NCI-H345 treated with DMSO at 0.1 percent for 48 hours (cell line): ENCODE measurements around the gene ZNF652.

Source experiments
- DNase-seq: peaks from one replicate; lab custom pipeline; 2025; ENCODE audit not compliant: unreplicated experiment; lab: John Stamatoyannopoulos, UW

ZNF652 gene

DNA sequence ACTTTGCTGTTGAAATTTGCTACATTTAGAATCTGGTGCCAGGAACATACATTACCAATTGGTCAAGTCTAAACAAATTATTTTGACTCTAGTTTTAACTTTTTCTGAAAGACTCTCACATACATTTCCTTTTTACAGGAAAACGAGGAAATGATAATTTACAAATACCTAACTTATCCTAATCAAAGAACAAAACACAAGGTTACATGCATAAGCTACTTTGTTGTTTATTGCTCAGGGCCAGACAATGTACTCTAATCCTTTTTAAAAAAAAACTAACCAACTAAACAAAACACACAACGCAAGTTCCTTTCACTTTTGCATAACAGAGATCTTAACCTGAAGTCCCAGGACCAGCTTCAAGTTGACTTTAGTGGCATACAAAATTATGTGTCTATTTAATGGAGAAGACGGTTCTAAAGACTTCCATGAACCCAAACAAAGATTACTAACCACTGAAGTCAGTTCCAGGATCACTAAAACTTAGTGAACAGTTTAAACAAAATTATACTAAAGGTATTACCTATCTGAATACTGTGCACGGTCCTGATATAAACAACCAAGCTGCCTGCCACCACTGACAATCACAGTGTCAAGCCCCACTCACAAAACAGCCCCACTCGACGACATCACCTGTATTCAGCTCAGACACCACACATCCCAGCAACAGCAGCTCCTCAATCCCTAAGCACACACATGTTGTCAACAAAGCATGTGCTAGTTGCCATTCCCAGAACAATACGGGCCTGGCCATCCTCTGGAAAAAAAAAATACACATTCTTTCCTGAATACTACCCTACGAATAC lies 1.9 kb downstream of the ZNF652 start:
- DNase-seq, result no peak

DNA sequence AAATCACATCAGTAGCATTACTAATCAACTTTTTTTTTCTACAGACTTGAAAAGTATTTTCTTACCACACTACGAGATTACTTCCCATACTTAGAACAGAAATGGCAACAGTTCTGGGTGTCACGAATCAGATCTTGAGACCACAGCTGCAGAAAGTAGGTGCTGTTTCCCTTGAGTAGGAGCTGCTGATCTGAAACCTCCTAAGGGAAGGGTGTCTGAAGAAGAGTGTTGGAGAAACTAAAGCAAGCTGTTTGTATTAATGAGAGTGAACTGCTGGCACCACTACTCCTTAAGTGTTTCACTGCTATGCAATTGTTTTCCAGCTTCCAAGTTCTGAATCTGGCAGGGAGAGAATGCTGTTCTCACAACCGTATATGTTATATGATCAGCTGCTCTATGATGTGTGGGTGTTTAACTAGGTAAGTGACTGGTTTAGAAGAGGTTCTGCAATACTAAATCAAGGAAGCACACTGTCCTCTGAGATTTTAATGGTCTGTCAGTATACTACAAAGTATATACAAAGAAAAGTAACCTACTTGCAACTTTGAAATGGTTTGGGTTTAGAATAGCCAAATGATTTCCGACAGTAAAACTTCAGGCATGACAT lies 3.3 kb downstream of the ZNF652 start:
- no peak for DNase-seq

DNA sequence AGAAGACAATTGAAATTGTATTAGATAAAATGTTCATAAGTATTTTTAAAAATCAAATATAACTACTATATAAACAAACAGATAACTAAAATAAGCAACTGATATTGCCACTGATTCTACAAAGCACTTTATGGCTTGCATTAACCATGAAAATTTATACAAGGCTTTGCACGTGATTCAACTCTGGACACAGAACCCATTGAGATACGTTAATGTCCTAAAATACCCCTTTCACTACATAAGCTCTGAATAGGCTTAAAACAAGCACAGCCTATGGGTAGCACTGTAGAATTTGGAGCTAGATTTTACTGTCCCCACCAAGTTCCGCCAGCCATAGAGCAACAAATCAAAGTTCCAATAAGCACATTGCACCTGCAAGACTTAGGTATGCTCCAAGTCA lies 4.5 kb downstream of the ZNF652 start:
- DNase-seq, result no peak

DNA sequence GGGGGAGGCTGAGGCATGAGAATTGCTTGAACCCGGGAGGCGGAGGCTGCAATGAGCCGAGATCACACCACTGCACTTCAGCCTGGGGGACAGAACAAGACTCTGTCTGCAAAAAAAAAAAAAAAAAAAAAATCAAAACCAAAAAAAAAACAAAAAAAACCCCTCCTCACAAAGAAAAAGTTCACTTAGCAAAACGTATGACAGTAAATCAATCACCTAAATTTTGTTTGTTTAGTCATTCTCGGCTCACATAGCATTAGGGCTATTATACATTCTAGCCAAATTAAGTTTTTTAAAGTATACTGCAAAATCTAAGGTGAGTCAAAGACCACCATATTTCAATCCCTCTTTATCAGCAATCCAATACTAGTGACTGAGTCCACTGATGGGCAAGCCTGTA lies 5.7 kb downstream of the ZNF652 start:
- no peak for DNase-seq

DNA sequence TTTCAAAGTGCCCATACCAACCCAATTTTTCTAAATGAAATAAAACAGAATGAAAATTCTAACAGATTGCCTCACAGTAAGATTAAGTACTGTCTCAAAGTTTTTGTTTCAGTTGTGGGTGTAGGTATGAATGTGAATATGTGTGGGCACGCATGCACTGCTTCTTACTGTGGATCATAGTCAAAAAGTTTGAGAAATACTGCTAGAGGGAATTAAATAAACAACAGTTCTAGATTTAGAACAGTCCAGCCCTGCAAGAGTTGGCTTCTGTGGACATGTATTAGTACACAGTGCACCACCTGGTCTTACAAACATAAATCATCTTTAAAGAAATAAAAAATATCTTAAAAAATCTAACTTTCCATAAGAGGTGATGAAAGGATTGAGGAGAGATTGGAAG lies 8.4 kb downstream of the ZNF652 start:
- no peak for DNase-seq

DNA sequence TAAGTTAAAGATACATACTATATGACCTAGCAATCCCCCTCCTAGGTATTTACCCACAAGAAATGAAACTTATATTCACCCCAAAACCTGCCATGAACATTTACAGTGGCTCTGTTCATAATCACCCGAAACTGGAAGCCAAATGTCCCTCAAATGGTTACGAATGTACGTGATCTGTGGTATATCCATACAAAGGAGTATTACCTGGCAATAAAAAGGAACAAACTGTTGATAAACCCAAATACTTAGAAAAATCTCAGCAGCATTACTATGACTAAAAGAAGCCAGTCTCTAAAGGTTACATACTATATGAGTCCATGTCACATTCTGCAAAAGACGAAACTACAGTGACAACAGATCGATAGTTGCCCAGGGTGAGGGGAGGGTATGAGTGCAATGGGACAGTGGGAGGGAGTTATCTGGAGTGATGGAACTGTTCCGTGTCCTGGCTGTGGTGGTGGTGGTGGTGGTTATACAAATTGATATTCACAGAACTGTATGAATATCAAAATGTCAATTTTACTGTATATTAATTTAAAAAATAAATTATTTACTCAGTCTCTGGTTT lies 9.4 kb downstream of the ZNF652 start:
- no peak for DNase-seq

DNA sequence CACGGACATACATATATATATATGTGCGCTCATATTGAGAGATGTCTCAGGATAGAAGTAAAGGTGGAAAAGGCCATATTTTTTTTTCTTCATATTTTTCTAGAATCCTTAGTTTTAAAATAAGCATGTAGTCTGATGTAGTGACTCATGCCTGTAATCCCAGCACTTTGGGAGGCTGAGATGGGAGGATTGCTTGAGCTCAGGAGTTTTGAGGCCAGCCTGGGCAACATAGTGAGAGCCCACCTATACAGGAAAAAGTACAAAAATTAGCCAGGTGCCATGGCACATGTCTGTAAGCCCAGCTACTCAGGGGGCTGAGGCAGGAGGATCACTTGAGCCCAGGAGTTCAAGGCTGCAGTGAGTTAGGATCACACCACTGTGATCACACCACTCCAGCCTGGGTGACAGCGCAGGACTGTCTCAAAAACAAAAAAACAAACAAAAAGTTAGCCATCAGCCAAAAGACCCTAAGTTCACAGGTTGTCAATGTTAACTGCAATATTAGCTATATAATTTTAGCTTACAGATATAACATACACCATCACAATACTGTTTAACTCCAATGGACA lies 10.4 kb downstream of the ZNF652 start:
- no peak for DNase-seq

DNA sequence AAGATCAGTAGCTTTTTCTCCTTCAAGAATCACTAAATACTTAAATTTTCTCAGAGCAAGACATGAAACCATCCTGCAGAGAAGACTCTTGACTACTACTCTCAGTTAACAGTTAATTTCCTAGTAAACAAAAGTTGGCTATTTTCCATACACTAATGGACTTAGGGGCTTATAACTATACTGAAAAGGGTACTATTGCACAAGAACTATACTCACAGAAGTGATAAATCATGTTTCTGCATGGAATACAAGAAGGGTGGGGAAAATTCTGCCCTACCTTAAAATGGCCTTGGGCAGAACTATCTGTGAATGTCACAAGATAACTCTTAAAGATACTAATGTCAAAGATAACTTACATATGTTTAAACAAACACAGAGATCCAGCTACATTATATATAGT lies 12.5 kb downstream of the ZNF652 start:
- no peak for DNase-seq

DNA sequence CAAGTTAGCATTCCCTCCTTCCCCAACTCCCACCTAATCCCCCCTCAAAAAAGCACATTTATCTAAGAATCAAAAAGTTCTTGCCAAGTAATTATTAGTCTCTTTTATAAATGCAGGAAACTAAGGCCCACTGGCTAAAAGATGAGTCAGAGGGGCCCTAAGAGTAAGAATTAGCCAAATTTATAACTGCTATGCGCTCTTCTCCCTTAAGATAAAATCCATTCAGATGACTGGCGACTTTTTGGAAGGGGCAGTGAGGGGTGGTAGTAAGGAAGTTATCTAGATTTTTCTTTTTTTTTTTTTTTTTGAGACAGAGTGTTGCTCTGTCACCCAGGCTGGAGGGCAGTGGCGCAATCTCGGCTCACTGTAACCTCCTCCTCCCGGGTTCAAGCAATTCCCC lies 17.1 kb downstream of the ZNF652 start:
- DNase-seq, result no peak

DNA sequence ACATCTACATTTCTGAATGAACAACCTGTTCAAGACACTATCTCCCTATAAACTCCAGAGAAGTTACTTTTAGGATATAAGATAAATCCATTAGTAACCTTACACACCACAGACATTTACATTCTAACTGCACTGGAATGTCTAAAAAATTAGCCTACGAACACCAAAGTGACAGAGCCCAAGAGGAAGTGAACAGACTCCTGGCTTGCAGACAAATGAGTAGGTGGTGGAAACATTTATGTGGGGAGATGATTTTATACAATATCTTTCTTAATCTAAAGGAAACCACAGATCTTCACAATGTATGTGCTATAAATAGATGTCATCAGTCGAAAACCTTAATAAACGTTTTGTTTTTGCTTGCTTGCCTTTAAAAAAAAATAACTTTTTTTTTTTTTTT lies 18.8 kb downstream of the ZNF652 start:
- DNase-seq, result no peak

DNA sequence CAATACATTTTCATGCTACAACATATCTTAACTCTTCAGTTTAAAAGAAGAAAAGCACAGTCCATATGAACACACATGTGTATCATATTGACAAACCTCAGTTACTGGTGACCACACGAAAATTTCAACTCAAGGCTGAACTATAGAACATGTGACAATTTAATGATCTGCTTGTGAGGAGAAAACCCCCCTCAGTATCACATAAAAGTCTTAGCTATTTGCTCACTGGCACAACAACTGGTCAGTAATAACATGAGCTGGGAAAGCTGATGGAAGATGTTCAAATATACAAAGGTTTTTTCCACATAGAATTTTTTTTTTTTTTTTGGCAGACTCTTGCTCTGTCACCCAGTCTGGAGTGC lies 19.5 kb downstream of the ZNF652 start:
- no peak for DNase-seq

DNA sequence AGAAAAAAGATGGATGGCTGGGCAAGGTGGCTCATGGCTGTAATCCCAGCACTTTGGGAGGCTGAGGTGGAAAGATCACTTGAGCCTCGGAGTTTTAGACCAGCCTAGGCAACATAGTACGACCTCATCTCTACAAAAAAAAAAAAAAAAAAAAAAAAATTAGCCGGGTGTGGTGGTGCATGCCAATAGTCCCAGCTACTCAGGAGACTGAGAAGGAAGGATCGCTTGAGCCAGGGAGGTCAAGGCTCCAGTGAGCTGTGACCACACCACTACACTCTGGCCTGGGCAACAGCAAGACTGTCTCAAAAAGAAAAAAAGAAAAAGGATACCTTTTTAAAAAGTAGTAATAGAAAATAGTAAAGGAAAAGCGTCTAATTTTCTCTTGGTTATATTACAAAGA lies 20.7 kb downstream of the ZNF652 start:
- no peak for DNase-seq

DNA sequence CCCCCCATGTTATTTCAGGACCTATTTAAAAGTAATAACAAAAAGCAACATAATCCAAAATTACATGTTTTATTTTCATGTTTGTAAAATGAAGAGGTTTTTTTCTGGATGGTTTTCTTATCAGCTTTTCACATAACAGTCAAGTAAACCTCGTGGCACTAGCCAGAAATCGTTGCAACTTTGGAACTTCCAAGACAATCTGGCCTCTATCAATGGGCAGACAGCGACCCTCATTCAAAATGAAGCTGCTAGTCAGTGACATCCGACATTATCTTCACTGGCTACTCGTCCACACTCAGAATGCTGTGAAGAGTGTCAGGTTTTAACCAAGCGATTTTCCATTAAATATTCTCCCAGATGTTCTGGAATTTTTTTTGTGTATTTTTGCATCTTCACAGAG lies 22.7 kb downstream of the ZNF652 start:
- no peak for DNase-seq

DNA sequence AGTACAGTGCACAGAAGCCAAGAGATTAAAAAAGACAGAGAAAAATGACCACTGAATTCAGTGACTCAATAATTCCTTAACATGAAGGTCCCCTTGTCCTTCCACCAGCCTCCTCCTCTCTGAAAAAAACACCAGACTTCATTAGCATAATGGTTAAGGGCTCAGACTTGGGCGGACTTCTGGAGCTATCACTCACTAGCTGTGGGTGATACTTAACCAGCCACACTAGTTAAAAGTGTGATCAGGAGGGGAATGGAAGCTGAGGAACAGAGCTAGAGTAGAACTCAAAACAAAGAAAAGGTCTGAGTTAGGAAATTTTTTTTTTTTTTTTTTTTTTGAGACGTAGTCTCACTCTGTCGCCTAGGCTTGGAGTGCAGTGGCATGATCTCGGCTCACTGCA lies 23.2 kb downstream of the ZNF652 start:
- DNase-seq, result no peak

DNA sequence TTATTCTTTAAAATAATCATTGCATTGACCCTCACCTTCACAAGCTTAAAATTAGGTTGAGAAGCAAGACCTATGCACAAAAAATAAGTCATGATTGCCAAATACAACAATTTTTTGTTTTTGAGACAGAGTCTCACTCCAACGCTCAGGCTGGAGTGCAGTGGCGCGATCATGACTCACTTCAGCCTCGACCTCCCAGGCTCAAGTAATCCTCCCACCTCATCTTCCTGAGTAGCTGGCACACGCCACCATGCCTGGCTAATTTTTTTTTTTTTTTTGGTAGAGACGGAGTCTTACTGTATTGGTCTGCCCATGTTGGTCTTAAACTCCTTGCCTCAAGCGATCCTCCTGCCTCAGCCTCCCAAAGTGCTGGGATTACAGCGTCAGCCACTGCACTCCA lies 24.2 kb downstream of the ZNF652 start:
- DNase-seq, result no peak

DNA sequence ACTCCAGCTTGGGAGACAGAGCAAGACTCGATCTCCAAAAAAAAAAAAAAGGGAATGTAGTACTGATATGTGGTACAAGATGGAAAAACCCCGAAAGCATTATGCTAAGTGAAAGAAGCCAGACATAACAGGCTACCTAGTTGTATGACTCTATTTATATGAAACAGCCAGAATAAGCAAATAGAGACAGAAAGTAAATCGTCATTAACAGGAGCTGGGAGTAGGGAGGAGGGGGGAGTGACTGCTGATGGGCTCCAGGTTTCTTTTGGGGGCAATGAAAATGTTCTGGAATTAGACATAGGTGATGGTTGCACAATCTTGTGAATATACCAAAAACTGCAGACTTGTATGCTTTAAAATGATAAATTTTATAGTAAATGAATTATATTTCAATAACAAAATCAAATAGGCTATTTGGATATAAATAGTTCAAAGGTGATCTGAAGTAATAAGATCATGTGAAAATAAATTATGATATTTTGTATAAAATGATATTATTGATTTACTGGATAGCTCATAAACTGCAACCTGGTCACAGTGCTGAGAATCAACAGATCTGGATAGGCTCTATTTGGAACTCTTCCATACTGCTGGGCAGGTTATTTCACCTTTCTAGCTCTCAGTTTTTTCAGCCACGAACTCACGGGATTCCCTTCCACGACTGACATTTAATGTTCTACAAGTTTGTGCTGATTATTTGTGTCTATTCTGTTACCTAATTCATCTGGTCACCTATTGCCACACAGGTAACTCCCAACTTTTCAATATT lies 27.1 kb downstream of the ZNF652 start:
- no peak for DNase-seq

DNA sequence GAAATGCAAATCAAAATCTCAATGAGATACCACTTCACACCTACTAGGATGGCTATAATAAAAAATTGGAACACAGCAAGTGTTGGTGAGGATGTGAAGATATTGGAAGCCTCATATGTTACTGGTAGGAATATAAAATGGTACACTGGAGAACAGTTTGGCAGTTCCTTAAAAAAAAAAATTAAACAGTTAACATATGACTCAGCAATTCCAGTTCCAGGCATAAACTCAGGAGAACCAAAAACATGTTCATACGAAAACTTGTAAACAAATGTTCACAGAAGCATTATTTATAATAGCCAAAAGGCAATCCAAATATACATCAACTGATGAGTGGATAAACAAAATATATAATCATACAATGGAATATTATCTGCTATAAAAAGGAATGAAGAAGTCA lies 28.2 kb downstream of the ZNF652 start:
- DNase-seq, result no peak

DNA sequence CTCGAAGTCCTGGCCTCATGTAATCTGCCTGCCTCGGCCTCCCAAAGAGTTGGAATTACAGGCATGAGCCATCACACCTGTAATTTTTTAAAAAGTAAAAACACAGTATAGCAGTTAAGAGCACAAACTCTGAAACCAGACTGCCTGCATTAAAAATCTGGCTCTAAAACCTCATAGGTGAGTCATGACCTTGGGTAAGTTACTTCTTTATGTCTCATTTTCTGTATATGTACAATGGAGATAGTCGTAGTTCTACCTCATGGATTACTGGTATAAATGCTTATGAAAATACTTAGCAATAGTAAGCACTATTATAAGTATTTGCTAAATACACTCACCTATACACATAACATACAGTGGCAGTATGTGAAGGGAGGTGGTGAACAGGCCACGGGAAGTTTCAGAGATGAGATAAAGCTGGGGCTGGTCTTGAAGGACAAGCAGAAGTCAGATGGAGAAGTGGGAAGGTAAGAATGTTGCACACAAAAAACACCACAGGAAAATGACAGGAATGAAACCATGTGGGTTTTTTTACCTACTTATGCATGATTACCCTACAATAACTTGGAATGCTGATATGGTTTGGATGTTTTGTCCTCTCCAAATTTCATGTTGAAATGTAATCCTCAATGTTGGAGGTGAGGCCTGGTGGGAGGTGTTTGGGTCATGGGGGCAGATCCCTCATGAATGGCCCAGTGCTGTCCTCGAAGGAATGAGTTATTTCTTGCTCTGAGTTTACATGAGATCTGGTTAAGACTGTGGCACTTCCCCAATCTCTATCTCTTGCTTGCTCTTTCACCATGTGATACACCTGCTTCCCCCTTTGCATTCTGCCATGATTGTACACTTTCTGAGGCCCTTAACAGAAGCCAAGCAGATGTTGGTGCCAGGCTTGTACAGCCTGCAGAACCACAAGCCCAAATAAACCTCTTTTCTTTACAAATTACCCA lies 33.9 kb downstream of the ZNF652 start:
- DNase-seq, result no peak

DNA sequence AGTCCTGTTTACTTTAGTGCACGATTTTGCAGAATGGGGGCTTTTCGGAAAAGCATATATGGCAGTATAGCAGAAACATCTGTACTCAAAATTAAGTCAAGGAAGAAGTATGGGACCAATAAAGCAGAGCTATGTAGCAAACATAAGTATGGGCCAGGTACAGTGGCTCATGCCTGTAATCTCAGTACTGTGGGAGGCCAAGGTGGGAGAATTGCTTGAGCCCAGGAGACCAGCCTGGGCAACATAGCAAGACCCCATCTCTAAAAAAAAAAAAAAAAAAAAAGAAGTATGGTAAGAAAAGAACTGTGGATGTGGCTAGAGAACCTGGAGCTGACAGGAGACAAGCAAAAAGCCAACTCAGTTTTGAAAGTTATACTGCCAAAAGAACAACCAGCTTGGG lies 36.1 kb downstream of the ZNF652 start:
- no peak for DNase-seq

DNA sequence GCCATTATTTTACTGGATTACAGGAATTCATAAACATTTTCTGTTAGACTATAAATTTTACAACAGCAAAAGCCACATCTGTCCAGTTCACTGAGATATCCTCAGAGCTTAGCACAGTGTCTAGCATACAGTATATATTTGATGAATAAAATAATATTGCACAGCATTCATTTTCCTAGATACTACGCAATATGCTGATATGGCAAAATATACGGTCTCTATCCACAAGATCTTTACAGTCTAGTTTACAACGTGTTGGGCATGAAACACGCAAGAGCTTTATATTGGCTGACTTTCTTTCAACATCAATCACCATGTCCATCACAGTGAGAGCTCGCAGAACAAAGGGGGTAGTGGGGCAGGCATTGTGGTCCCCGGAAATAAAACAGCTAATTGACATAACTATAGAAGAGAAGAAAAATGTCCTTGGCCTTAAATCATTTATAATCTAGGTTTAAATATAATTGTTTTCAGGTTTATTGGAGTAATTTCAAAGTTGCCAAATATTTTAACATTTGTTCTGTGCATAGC lies 43.5 kb downstream of the ZNF652 start:
- DNase-seq, result no peak
